HepG2 (cell line): ENCODE results near the gene NT5C. TPM values are rescaled to one million over a fixed set of nuclear protein-coding genes. Genes with fewer than 3 reads are reported as not detected.
A peak's percentile ranks its signal among the peaks of the same experiment; 100 is the strongest.

Source experiments
- AHR ChIP-seq: IDR thresholded peaks from 2 replicates; pipeline ENCODE4 v1.6.1; 2018; ENCODE audit warnings: missing genetic modification reagents, missing compliant biosample characterization
- EP300 ChIP-seq, 3 experiments: sonication (generic) in 1 of 3; formaldehyde crosslinking in 1 of 3; IDR thresholded peaks; 2 replicates each; pipeline versions ENCODE4 v1.5.1 to v1.6.1; 2011 to 2020; ENCODE audit warnings: low read depth in 2 of 3, low read length in 2 of 3, borderline replicate concordance in 1 of 3, improper control_type of control experiment in 1 of 3, mild to moderate bottlenecking in 1 of 3, missing genetic modification reagents in 1 of 3, moderate library complexity in 1 of 3
- MATR3 ChIP-seq: sonication (generic); formaldehyde crosslinking; IDR thresholded peaks from 2 replicates; pipeline ENCODE4 v1.4.0; 2020; ENCODE audit warnings: missing genetic modification reagents
- SOX6 ChIP-seq, 2 experiments: fragments of 450-650 bp in 1 of 2; sonication (generic) in 1 of 2; formaldehyde crosslinking in 1 of 2; IDR thresholded peaks; 2 replicates each; pipeline versions ENCODE4 v1.4.0 to v1.6.1; 2017 to 2020; ENCODE audit warnings: antibody characterized with exemption in 1 of 2, mild to moderate bottlenecking in 1 of 2, missing genetic modification reagents in 1 of 2
- YY1 ChIP-seq: IDR thresholded peaks from 2 replicates; pipeline ENCODE4 v1.6.1; 2011; ENCODE audit warnings: low read length, low read depth, moderate library complexity, mild to moderate bottlenecking; ENCODE audit not compliant: insufficient read depth, insufficient replicate concordance
- ZFX ChIP-seq: sonication (generic); formaldehyde crosslinking; IDR thresholded peaks from 2 replicates; pipeline ENCODE4 v1.4.0; 2020; ENCODE audit warnings: mild to moderate bottlenecking, low read depth, missing genetic modification reagents, moderate library complexity
- ZNF207 ChIP-seq: fragments of 450-650 bp; IDR thresholded peaks from 2 replicates; pipeline ENCODE4 v1.6.1; 2016; ENCODE audit warnings: antibody characterized with exemption, borderline replicate concordance
- ZNF431 ChIP-seq: sonication (generic); formaldehyde crosslinking; IDR thresholded peaks from 2 replicates; pipeline ENCODE4 v1.9.0; 2022; ENCODE audit warnings: missing genetic modification reagents, low read depth, mild to moderate bottlenecking, borderline replicate concordance
- ZNF652 ChIP-seq: IDR thresholded peaks from 2 replicates; pipeline ENCODE4 v1.6.1; 2016; ENCODE audit warnings: low read depth, borderline replicate concordance
- ZNF672 ChIP-seq: sonication (generic); formaldehyde crosslinking; IDR thresholded peaks from 2 replicates; pipeline ENCODE4 v1.8.1; 2022; ENCODE audit warnings: missing genetic modification reagents
- ZNF816 ChIP-seq: sonication (generic); formaldehyde crosslinking; IDR thresholded peaks from 2 replicates; pipeline ENCODE4 v1.8.0; 2022; ENCODE audit warnings: missing genetic modification reagents, mild to moderate bottlenecking, borderline replicate concordance
- polyA plus RNA-seq, 8 experiments: library from polyadenylated mRNA; depleted of rRNA in 3 of 8; stranded (reverse) in 7 of 8; unstranded in 1 of 8; fragments of >200 nt; fragmentation: Illumina TruSeq in 4 of 8; extraction: Trizol in 4 of 8; gene quantifications; 2 replicates each; pipeline versions ENCODE4 v1.2.1 to v1.2.3, GENCODE V29; 2011 to 2016; ENCODE audit warnings: low read depth in 4 of 8, missing spikeins in 1 of 8, mixed read lengths in 1 of 8; ENCODE audit not compliant: insufficient read depth in 1 of 8
- total RNA-seq, 5 experiments: library from RNA; depleted of rRNA; stranded (reverse); fragments of >200 nt; fragmentation: Illumina TruSeq; extraction: Trizol; gene quantifications; 2 replicates each; pipeline ENCODE4 v1.2.3, GENCODE V29; 2016; ENCODE audit warnings: low read depth in 1 of 5
- TF ChIP-seq, protein P1 (sequence below): IDR thresholded peaks from 2 replicates; pipeline ENCODE4 v1.4.0; 2020; ENCODE audit warnings: mild to moderate bottlenecking, missing genetic modification reagents
- TF ChIP-seq, protein P2 (sequence below): sonication (generic); formaldehyde crosslinking; IDR thresholded peaks from 2 replicates; pipeline ENCODE4 v1.5.1; 2020; ENCODE audit warnings: mild to moderate bottlenecking, missing genetic modification reagents, moderate library complexity
- TF ChIP-seq, protein P3 (sequence below): sonication (generic); formaldehyde crosslinking; IDR thresholded peaks from 2 replicates; pipeline ENCODE4 v1.4.0; 2020; ENCODE audit warnings: mild to moderate bottlenecking, missing genetic modification reagents
- TF ChIP-seq, protein P4 (sequence below): sonication (generic); formaldehyde crosslinking; IDR thresholded peaks from 2 replicates; pipeline ENCODE4 v1.4.0; 2020; ENCODE audit warnings: missing genetic modification reagents, borderline replicate concordance

Gene NT5C
- total and polyA plus RNA-seq, 2 of the 13 experiments (the other 11 are each of a cell fraction or from before 2014, with no cell fraction given) = 42.8 to 48.6 TPM

DNA sequence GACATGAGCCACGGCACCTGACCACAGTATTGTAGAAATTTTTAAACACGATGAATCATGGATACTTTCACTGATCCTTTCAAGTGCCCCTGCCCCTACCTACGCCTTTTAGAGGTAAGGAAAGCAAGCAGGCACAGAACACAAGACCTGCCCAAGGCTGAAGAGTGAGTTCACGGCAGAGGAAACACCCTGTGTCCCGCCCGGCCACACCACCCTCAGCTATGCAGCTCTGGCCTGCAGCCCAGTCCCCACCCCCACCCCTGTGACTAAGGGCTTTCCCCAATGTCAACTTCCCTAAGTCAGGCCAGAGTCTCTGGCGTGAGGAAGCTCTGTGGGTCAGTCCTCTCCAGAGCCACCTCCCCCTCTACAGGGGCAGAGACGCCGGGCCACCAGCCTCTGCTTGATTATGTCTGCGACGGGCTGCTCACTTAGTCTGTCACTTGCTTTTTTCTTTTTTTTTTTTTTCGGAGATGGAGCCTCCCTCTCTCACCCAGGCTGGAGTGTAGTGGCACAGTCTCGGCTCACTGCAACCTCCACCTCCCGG, 35.4 kb downstream of the NT5C start (continued):
- TF ChIP-seq, protein P1, sequence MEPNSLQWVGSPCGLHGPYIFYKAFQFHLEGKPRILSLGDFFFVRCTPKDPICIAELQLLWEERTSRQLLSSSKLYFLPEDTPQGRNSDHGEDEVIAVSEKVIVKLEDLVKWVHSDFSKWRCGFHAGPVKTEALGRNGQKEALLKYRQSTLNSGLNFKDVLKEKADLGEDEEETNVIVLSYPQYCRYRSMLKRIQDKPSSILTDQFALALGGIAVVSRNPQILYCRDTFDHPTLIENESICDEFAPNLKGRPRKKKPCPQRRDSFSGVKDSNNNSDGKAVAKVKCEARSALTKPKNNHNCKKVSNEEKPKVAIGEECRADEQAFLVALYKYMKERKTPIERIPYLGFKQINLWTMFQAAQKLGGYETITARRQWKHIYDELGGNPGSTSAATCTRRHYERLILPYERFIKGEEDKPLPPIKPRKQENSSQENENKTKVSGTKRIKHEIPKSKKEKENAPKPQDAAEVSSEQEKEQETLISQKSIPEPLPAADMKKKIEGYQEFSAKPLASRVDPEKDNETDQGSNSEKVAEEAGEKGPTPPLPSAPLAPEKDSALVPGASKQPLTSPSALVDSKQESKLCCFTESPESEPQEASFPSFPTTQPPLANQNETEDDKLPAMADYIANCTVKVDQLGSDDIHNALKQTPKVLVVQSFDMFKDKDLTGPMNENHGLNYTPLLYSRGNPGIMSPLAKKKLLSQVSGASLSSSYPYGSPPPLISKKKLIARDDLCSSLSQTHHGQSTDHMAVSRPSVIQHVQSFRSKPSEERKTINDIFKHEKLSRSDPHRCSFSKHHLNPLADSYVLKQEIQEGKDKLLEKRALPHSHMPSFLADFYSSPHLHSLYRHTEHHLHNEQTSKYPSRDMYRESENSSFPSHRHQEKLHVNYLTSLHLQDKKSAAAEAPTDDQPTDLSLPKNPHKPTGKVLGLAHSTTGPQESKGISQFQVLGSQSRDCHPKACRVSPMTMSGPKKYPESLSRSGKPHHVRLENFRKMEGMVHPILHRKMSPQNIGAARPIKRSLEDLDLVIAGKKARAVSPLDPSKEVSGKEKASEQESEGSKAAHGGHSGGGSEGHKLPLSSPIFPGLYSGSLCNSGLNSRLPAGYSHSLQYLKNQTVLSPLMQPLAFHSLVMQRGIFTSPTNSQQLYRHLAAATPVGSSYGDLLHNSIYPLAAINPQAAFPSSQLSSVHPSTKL (CRISPR knock-in tag) = peak; percentile 86
- TF ChIP-seq ZNF652 (CRISPR knock-in tag) (no peak), ZFX (peak; percentile 60; the same call in 1 of the 2 replicates), ZNF816 (CRISPR knock-in tag) (no peak), MATR3 (no peak), AHR (CRISPR knock-in tag) (0 out of 2 replicates have a peak, but pooled peaks have one; percentile 55), ZNF431 (CRISPR knock-in tag) (no peak), ZNF207 (no peak), ZNF672 (no peak), YY1 (no peak), SOX6 (IDR thresholded peaks at IDR 0.05) (no peak), SOX6 (CRISPR knock-in tag; IDR thresholded peaks at IDR 0.05) (peak; percentile 53), EP300 (IDR thresholded peaks at IDR 0.05; ENCODE audit: low read depth in 2 of 2, low read length in 2 of 2) (peak; percentile 69 to 79; a peak in 3 of 4 replicates), EP300 (CRISPR knock-in tag; IDR thresholded peaks at IDR 0.05; ENCODE audit: borderline replicate concordance) (peak; percentile 77)
- TF ChIP-seq, protein P2, sequence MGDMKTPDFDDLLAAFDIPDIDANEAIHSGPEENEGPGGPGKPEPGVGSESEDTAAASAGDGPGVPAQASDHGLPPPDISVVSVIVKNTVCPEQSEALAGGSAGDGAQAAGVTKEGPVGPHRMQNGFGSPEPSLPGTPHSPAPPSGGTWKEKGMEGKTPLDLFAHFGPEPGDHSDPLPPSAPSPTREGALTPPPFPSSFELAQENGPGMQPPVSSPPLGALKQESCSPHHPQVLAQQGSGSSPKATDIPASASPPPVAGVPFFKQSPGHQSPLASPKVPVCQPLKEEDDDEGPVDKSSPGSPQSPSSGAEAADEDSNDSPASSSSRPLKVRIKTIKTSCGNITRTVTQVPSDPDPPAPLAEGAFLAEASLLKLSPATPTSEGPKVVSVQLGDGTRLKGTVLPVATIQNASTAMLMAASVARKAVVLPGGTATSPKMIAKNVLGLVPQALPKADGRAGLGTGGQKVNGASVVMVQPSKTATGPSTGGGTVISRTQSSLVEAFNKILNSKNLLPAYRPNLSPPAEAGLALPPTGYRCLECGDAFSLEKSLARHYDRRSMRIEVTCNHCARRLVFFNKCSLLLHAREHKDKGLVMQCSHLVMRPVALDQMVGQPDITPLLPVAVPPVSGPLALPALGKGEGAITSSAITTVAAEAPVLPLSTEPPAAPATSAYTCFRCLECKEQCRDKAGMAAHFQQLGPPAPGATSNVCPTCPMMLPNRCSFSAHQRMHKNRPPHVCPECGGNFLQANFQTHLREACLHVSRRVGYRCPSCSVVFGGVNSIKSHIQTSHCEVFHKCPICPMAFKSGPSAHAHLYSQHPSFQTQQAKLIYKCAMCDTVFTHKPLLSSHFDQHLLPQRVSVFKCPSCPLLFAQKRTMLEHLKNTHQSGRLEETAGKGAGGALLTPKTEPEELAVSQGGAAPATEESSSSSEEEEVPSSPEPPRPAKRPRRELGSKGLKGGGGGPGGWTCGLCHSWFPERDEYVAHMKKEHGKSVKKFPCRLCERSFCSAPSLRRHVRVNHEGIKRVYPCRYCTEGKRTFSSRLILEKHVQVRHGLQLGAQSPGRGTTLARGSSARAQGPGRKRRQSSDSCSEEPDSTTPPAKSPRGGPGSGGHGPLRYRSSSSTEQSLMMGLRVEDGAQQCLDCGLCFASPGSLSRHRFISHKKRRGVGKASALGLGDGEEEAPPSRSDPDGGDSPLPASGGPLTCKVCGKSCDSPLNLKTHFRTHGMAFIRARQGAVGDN (CRISPR knock-in tag) = peak; percentile 81
- TF ChIP-seq, protein P3, sequence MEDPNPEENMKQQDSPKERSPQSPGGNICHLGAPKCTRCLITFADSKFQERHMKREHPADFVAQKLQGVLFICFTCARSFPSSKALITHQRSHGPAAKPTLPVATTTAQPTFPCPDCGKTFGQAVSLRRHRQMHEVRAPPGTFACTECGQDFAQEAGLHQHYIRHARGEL (CRISPR knock-in tag) = no peak
- TF ChIP-seq, protein P4, sequence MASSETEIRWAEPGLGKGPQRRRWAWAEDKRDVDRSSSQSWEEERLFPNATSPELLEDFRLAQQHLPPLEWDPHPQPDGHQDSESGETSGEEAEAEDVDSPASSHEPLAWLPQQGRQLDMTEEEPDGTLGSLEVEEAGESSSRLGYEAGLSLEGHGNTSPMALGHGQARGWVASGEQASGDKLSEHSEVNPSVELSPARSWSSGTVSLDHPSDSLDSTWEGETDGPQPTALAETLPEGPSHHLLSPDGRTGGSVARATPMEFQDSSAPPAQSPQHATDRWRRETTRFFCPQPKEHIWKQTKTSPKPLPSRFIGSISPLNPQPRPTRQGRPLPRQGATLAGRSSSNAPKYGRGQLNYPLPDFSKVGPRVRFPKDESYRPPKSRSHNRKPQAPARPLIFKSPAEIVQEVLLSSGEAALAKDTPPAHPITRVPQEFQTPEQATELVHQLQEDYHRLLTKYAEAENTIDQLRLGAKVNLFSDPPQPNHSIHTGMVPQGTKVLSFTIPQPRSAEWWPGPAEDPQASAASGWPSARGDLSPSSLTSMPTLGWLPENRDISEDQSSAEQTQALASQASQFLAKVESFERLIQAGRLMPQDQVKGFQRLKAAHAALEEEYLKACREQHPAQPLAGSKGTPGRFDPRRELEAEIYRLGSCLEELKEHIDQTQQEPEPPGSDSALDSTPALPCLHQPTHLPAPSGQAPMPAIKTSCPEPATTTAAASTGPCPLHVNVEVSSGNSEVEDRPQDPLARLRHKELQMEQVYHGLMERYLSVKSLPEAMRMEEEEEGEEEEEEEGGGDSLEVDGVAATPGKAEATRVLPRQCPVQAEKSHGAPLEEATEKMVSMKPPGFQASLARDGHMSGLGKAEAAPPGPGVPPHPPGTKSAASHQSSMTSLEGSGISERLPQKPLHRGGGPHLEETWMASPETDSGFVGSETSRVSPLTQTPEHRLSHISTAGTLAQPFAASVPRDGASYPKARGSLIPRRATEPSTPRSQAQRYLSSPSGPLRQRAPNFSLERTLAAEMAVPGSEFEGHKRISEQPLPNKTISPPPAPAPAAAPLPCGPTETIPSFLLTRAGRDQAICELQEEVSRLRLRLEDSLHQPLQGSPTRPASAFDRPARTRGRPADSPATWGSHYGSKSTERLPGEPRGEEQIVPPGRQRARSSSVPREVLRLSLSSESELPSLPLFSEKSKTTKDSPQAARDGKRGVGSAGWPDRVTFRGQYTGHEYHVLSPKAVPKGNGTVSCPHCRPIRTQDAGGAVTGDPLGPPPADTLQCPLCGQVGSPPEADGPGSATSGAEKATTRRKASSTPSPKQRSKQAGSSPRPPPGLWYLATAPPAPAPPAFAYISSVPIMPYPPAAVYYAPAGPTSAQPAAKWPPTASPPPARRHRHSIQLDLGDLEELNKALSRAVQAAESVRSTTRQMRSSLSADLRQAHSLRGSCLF (CRISPR knock-in tag) = no peak
